Naive B cell (primary cell): Measurements from ENCODE around the gene PYGB. TPM values are rescaled to one million over a fixed set of nuclear protein-coding genes. Genes with fewer than 3 reads are reported as not detected.

Experiments used
- ATAC-seq, 2 donors: fragments of 150-1000 bp; cut with Tn5 transposase; 2 replicates each; pipeline ENCODE4 v1.10.0; 2021; ENCODE audit warnings: low read depth in 2 of 2, mild to moderate bottlenecking in 2 of 2, moderate library complexity in 2 of 2
- DNase-seq: peaks from one replicate; pipeline ENCODE4 v3.0.0; 2022
- H3K27ac Mint-ChIP-seq, 6 donors: one replicate each; pipeline ENCODE4 v1.8.0; 2020 to 2022; ENCODE audit warnings: mild to moderate bottlenecking in 6 of 6, mixed read lengths in 6 of 6, moderate library complexity in 5 of 6, inconsistent platforms in 2 of 6
- H3K27me3 Mint-ChIP-seq, 3 donors: one replicate each; pipeline ENCODE4 v1.8.0; 2021 to 2022; ENCODE audit warnings: mixed read lengths in 3 of 3, mild to moderate bottlenecking in 1 of 3
- H3K36me3 Mint-ChIP-seq, 2 donors: one replicate each; pipeline ENCODE4 v1.8.0; 2020 to 2022; ENCODE audit warnings: mixed read lengths in 2 of 2, inconsistent platforms in 1 of 2, mild to moderate bottlenecking in 1 of 2
- H3K4me1 Mint-ChIP-seq, 3 donors: one replicate each; pipeline ENCODE4 v1.8.0; 2020 to 2022; ENCODE audit warnings: mixed read lengths in 3 of 3, inconsistent platforms in 1 of 3, mild to moderate bottlenecking in 1 of 3, moderate library complexity in 1 of 3
- H3K4me3 Mint-ChIP-seq, 8 donors: one replicate each; pipeline ENCODE4 v1.8.0; 2020 to 2022; ENCODE audit warnings: mild to moderate bottlenecking in 8 of 8, mixed read lengths in 8 of 8, moderate library complexity in 8 of 8, inconsistent platforms in 2 of 8
- H3K9me3 Mint-ChIP-seq, 7 donors: one replicate each; pipeline ENCODE4 v1.8.0; 2020 to 2022; ENCODE audit warnings: mixed read lengths in 7 of 7, mild to moderate bottlenecking in 5 of 7, inconsistent platforms in 2 of 7, moderate library complexity in 1 of 7
- polyA plus RNA-seq, 6 donors: library from polyadenylated mRNA; unstranded; fragments of 300-500 nt; fragmentation: Illumina TruSeq; gene quantifications; one replicate each; pipeline ENCODE4 v1.2.3, GENCODE V29; 2021; ENCODE audit warnings: low read depth in 6 of 6

PYGB gene
- polyA plus RNA-seq, 6 donors from 2014 or later = 16.4 to 26.6 (median 22.8) TPM

DNA sequence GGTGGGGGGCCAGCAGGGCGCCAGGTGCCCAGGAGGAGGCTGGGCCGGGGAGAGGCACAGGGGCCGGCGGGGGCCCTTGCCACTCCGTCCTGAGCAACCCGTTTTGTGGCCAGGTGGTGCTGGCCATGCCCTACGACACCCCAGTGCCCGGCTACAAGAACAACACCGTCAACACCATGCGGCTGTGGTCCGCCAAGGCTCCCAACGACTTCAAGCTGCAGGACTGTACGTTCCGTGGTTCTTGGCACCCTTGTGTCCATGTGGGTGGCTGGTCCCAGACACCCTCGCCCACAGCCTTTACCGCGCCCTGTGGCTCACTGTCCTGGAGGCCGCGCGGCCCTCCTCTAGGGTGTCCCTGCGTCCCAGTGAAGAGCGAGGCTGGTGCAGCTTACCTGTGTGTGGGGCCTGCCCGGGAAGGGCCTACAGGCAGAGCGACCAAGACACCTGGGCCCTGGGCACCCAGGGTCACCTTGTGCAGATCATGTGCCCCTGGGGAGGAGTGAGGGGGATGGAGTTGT, 28.7 kb downstream of the PYGB start:
- Mint-ChIP-seq H3K4me1 (peaks cover 10 to 22% (median 20%) of the 10 kb centered on the region in 3 donors), H3K27me3 (no peaks in the 10 kb centered on the region), H3K36me3 (peaks cover 19 to 22% of the 10 kb centered on the region in 2 donors), H3K4me3 (no peak overlapping the region), H3K9me3 (no peaks in the 10 kb centered on the region), H3K27ac (no peak overlapping the region)
- ATAC-seq = no peak
- DNase-seq = no peak

DNA sequence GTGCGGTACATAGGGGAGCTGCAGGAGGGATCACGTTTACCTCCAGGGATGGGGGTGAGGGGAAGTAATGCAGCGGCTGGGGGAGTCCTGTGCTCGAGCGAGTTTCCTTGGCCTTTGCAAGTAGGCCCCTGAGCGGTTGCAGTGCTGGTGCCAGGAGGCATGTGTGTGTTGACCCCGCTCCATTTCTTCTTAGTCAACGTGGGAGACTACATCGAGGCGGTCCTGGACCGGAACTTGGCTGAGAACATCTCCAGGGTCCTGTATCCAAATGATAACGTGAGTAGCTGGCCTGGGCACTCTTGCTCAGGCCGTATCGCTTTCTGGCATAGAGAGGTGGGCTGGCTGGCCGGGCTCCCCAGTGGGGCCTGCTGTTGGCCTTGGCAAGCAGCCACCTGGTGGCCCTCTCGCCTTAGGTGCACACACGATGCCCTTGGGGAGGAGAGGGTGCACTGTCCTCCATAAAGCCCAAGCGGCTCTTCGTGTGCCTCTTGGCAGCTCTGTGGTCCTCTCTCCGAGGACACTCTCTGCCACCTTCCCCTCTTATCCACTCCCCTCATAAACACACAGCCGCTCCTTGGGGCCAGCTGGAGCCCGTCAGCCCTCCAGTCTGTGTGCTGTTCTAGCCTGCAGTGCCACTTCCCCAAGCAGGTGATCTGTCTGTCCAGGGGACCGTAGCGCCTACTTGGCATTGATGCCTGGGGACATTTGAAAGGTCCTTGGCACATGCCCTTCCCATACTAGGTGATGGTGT, 29.3 kb downstream of the PYGB start:
- no peak for ATAC-seq
- Mint-ChIP-seq H3K27ac (no peak overlapping the region), H3K4me3 (no peak overlapping the region), H3K4me1 (peaks cover 11 to 29% (median 27%) of the 10 kb centered on the region in 3 donors), H3K27me3 (no peaks in the 10 kb centered on the region), H3K36me3 (peaks cover 16 to 22% of the 10 kb centered on the region in 2 donors), H3K9me3 (no peaks in the 10 kb centered on the region)
- no peak for DNase-seq

DNA sequence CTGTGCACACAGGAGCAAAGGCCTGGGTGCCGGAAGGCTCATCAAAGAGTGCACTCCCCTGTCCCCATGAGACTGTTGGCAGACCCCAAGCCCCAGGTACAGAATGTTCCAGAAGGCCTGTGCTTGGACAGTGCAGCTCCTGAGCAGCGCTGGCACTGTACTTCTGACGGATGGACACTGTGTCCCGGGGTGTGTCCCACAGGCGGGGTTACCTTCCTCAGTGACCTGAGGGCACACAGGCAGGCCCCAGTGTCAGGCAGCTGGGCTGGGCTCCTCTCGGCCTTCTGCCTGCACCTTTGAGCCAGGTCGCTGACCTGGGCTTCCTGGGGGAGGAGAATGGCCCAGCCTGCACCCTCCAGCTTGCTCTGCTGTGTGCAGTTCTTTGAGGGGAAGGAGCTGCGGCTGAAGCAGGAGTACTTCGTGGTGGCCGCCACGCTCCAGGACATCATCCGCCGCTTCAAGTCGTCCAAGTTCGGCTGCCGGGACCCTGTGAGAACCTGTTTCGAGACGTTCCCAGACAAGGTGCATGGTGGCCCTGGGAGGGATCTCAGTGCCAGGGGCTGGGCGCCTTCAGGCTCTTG, 30.1 kb downstream of the PYGB start:
- Mint-ChIP-seq H3K9me3 (no peaks in the 10 kb centered on the region), H3K27me3 (no peaks in the 10 kb centered on the region), H3K27ac (no peak overlapping the region), H3K4me3 (no peak overlapping the region), H3K4me1 (peaks cover 18 to 36% (median 34%) of the 10 kb centered on the region in 3 donors), H3K36me3 (peaks cover 10 to 21% of the 10 kb centered on the region in 2 donors)
- DNase-seq (no peak), ATAC-seq (no peak)

DNA sequence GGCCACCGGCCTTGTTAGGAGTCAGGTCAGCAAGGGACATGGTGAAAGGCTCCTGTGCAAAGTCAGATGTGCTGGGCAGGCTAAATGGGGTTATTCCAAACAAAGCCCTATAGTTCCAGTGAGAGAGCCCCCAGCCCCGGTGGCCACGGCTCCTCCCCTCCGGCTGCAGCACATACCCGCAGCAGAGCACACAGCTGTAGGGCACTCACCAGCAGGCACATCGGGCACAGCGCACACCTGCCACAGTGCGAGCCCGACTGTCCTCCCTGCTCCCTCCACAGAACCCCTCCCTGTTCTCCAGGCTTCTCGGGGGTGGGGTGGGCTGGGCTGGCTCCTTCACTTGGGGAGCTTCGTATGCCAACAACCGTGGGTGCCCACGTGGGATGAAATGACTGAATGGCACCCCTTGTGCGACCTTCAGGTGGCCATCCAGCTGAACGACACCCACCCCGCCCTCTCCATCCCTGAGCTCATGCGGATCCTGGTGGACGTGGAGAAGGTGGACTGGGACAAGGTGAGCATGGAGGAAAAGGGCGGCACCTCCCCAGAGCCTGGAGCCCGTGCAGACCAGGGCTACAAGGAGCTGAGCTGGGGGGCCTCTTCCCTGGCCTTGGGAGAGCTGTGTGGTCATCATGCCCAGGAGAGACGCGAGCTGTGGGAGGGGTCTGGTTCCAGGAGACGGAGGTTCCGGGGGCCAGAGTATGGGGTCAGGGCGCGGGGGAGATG, 30.9 kb downstream of the PYGB start:
- H3K36me3 Mint-ChIP-seq = peaks cover 11 to 22% of the 10 kb centered on the region in 2 donors
- no peak overlapping the region for H3K4me3 Mint-ChIP-seq
- DNase-seq (no peak), ATAC-seq (no peak)
- H3K27ac Mint-ChIP-seq = peak overlapping the region in 1 of 6 donors; percentile 32
- peaks cover 20 to 36% (median 34%) of the 10 kb centered on the region in 3 donors for H3K4me1 Mint-ChIP-seq
- no peaks in the 10 kb centered on the region for H3K27me3 Mint-ChIP-seq
- no peaks in the 10 kb centered on the region for H3K9me3 Mint-ChIP-seq

DNA sequence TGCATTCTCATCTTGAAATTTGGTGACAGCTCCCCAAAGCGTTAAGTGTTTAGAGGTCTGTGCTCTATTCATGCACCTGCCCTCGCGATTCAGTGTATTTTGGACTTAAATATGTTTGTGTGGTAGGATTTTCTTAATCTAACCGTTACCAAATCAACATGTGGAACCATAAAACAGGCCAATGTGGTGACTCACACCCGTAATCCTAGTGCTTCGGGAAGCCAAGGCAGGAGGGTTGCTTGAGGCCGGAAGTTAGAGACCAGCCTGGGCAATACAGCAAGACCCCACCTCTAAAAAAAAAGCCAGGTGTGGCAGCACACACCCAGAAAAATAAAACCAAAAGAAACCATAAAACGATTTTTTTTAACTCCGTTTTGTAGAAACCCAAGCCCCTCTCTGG, 31.5 kb downstream of the PYGB start:
- no peaks in the 10 kb centered on the region for H3K9me3 Mint-ChIP-seq
- no peaks in the 10 kb centered on the region for H3K27me3 Mint-ChIP-seq
- H3K36me3 Mint-ChIP-seq = peaks cover 11 to 26% of the 10 kb centered on the region in 2 donors
- H3K4me3 Mint-ChIP-seq = peak overlapping the region in 1 of 8 donors; percentile 16
- H3K27ac Mint-ChIP-seq = peak overlapping the region in 2 of 6 donors; percentile 27 to 50
- DNase-seq (no peak), ATAC-seq (no peak)
- H3K4me1 Mint-ChIP-seq = peaks cover 22 to 38% (median 34%) of the 10 kb centered on the region in 3 donors

DNA sequence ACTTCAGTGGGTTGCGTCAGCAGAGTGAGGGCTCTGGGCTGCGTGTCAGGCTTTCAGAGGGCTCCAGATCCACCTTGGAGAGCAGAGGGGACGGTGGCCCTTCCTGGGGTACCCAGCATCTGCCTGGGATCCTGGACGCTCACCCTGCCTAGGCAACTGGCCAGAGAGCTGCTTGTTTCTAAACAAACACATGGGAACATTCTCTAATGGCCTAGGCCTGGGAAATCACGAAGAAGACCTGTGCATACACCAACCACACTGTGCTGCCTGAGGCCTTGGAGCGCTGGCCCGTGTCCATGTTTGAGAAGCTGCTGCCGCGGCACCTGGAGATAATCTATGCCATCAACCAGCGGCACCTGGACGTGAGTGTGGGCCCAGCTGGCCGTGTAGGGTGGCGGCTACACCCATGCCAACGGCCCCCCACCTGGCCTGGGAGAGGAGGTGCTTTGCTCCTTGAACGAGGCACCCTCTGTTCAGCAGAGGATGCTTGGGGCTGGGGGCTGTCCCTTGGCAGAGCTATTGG, 32.2 kb downstream of the PYGB start:
- peaks cover 22 to 38% (median 34%) of the 10 kb centered on the region in 3 donors for H3K4me1 Mint-ChIP-seq
- peak overlapping the region in 2 of 8 donors; percentile 30 to 51 for H3K4me3 Mint-ChIP-seq
- H3K27me3 Mint-ChIP-seq = no peaks in the 10 kb centered on the region
- DNase-seq (peak; percentile 40), ATAC-seq (peak; percentile 37 to 49)
- H3K9me3 Mint-ChIP-seq = no peaks in the 10 kb centered on the region
- peak overlapping the region in 2 of 6 donors; percentile 38 to 72 for H3K27ac Mint-ChIP-seq
- H3K36me3 Mint-ChIP-seq = peaks cover 11 to 26% of the 10 kb centered on the region in 2 donors

DNA sequence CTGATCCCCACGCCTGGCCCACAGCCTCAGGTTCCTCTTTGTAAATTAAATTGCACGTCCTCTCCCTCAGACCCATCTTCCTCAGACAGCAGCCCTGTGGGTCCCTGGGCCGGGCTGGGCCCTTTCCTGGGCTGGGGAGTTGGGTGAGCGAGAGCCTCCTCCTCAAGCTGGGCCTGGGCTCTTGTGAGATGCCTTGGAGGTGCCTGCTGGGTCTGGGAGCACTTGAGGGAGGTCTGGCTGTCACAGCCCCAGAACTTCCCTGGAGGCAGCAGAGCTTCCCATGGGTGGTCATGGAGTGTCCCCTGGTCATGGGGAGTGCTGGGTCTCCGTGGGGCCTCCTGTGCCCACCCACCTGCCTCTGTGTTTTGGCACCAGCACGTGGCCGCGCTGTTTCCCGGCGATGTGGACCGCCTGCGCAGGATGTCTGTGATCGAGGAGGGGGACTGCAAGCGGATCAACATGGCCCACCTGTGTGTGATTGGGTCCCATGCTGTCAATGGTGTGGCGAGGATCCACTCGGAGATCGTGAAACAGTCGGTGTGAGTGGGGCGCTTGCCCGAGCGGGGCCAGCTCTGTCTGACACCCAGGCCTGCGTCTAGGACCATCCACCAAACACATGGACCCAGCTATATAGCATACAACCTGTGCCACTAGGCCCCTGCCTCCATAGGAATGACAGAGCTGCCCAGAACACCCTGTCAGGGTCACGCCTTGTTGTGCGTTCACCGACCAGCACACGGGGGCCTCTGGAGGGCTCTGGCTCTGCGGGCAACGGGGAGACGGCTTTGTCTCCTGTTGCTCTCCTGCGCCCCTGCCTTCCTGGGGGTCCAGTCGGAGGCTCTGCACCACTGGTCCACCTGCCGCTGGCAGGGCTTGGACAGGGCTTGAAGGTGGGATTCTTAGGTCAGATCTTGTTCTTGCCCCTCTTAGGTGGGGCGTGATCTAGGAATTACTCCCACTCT, 33.0 kb downstream of the PYGB start:
- Mint-ChIP-seq H3K9me3 (no peaks in the 10 kb centered on the region), H3K27ac (peak overlapping the region in 3 of 6 donors; percentile 32 to 56 (median 38)), H3K4me1 (peaks cover 22 to 38% (median 34%) of the 10 kb centered on the region in 3 donors), H3K36me3 (peaks cover 14 to 26% of the 10 kb centered on the region in 2 donors), H3K27me3 (no peaks in the 10 kb centered on the region), H3K4me3 (peak overlapping the region in 4 of 8 donors; percentile 5 to 58 (median 30))
- DNase-seq (no peak), ATAC-seq (no peak)

DNA sequence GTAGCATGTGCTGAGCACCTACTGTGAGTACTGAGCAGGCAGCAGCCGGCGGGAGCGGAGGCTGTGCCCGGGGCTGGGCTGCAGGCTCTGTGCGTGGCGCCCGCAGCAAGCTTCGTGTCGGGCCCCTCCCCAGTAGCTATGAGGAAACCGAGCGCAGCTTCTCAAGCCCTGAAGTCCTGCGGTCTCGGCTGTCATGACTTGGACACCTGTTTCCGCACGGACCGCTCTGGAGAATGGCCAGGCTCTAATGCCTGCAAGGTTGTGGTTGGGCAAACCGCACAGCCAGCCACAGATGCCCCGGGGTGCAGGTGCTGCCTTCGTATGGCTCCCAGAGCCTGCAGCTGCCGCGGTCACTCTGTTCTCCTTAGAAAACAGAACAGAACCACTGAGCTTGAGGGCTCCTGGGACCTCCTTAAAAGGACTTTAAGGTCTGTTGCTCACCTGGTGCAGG, 33.7 kb downstream of the PYGB start:
- peak; percentile 69 to 75 for ATAC-seq
- Mint-ChIP-seq H3K4me1 (peaks cover 22 to 38% (median 34%) of the 10 kb centered on the region in 3 donors), H3K4me3 (peak overlapping the region in 5 of 8 donors; percentile 8 to 81 (median 28)), H3K27ac (peak overlapping the region in 3 of 6 donors; percentile 21 to 56 (median 42)), H3K36me3 (peaks cover 18 to 29% of the 10 kb centered on the region in 2 donors), H3K27me3 (no peaks in the 10 kb centered on the region), H3K9me3 (no peaks in the 10 kb centered on the region)
- DNase-seq = peak; percentile 60

DNA sequence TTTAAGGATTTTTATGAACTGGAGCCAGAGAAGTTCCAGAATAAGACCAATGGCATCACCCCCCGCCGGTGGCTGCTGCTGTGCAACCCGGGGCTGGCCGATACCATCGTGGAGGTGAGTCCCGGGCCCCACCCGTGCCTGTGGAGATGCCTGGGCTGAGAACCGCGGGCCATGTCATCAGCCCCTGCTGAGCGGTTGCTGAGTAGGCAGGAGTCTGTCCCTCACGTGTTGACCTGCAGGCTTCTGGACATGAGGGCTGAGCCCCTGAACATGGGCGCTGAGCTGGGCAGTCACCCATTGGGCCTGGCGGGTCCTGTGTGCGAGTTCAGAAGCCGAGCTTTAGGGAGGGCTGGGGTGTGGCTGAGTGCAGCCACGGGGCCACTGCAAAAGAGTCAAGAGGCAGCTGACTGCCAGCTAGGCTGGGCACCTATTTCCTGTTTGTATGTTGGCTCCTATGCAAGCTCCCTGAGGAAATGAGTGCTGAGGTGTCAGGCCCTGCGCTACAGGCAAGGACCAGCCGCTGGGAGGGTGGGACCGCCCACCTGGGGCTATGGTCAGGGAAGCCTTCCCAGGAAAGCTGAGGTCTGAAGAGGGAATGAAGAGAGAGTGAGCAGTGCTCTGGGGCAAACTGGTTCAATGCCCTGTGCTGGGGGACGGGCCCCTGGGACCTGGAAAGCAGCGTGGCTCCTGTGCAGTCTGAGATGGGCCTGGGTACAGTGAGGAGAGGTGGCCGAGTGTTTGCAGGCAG, 34.3 kb downstream of the PYGB start:
- Mint-ChIP-seq H3K36me3 (peaks cover 23 to 35% of the 10 kb centered on the region in 2 donors), H3K27ac (peak overlapping the region in 3 of 6 donors; percentile 42 to 98 (median 56)), H3K27me3 (no peaks in the 10 kb centered on the region), H3K4me1 (peaks cover 22 to 38% (median 34%) of the 10 kb centered on the region in 3 donors), H3K9me3 (no peaks in the 10 kb centered on the region), H3K4me3 (peak overlapping the region in 5 of 8 donors; percentile 8 to 81 (median 28))
- ATAC-seq (no peak), DNase-seq (no peak)

DNA sequence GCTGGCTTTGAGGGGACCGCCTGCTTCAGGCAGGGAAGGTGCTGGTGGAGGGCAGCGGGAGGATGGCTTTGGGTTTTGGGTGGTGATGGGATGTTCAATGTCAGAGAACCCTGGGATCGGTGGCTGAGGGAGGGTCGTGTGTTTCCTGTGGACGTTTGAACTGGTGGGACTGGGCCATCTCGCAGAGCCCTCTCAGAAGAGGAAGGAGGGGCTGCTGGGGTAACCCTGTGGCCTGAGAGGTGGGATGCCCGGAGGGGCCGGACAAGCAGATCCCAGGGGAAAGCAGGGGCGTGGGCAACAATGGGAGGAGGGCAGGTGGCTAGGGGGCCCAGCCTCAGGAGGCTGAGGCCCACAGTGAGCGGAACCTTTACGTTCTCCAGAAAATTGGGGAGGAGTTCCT, 34.9 kb downstream of the PYGB start:
- ATAC-seq = no peak
- Mint-ChIP-seq H3K27ac (peak overlapping the region in 1 of 6 donors; percentile 98), H3K4me1 (peaks cover 22 to 38% (median 34%) of the 10 kb centered on the region in 3 donors), H3K36me3 (peaks cover 24 to 35% of the 10 kb centered on the region in 2 donors), H3K9me3 (no peaks in the 10 kb centered on the region), H3K4me3 (peak overlapping the region in 2 of 8 donors; percentile 58 to 81), H3K27me3 (no peaks in the 10 kb centered on the region)
- no peak for DNase-seq

DNA sequence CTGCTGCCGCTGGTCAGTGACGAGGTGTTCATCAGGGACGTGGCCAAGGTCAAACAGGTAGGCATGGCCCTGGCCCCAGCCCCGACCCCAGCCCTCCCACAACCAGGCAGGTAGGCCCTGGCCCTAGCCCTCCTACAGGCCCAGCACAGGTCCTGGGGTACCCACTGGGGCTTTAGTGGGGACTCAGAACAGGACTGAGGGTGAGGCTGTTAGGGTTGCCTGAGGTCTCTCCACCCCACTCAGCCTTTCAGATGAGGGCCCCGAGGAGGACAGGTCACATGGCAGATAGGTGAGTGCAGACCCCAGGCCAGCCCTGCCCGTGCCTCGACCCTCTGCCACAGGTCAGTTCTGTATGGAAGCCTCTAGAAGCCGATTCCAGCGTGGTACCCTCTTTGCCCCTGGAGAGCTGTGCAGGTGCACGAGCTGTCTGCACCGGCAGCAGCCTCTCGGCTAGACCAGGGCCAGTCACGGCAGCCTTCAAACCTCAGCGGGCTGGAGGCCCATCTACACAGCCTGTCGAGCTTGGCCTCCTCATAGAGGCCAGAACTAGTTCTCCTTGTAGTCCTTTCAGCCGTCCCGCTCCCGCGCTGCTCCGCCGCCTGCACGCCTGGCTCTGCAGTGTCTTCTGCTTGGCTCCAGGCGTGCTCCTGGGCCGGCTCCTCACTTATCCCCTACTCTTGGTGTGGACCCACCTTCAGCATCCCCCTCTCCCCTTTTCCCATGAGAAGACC, 35.5 kb downstream of the PYGB start:
- H3K4me3 Mint-ChIP-seq = peak overlapping the region in 1 of 8 donors; percentile 45
- H3K36me3 Mint-ChIP-seq = peaks cover 24 to 35% of the 10 kb centered on the region in 2 donors
- H3K27ac Mint-ChIP-seq = peak overlapping the region in 1 of 6 donors; percentile 42
- H3K4me1 Mint-ChIP-seq = peaks cover 22 to 42% (median 39%) of the 10 kb centered on the region in 3 donors
- DNase-seq (no peak), ATAC-seq (no peak)
- H3K9me3 Mint-ChIP-seq = no peaks in the 10 kb centered on the region
- no peaks in the 10 kb centered on the region for H3K27me3 Mint-ChIP-seq
